HG02970 (cell line): ENCODE results near the gene KCNS3.
A peak's percentile ranks its signal among the peaks of the same experiment; 100 is the strongest.

Experiments used
- ATAC-seq: cut with Tn5 transposase; IDR thresholded peaks from one replicate; pipeline ENCODE4 v1.9.1; 2021; ENCODE audit warnings: mild to moderate bottlenecking, moderate library complexity, moderate number of reproducible peaks; ENCODE audit not compliant: unreplicated experiment, low FRiP score

Gene KCNS3

GRCh38 chr2:17873021-17873420, 5.4 kb upstream of the KCNS3 start:
- no peak for ATAC-seq

- no peak for ATAC-seq
Measured at GRCh38 chr2:17876590-17876989, 1.9 kb upstream of the KCNS3 start.

GRCh38 chr2:17877811-17878280, 621 bp upstream of the KCNS3 start:
- ATAC-seq, result peak; percentile 6

- ATAC-seq, result no peak
Measured at GRCh38 chr2:17879137-17879912, 858 bp downstream of the KCNS3 start.

- no peak for ATAC-seq
Measured at GRCh38 chr2:17879913-17880274, 1.4 kb downstream of the KCNS3 start.

GRCh38 chr2:17892770-17893534, 14.5 kb downstream of the KCNS3 start:
- ATAC-seq, result no peak

- no peak for ATAC-seq
Measured at GRCh38 chr2:17894005-17894404, 15.5 kb downstream of the KCNS3 start.

- no peak for ATAC-seq
Measured at GRCh38 chr2:17894556-17894955, 16.1 kb downstream of the KCNS3 start.

GRCh38 chr2:17899871-17900270, 21.4 kb downstream of the KCNS3 start:
- no peak for ATAC-seq

- no peak for ATAC-seq
Measured at GRCh38 chr2:17901246-17901645, 22.8 kb downstream of the KCNS3 start.

GRCh38 chr2:17910980-17911379, 32.5 kb downstream of the KCNS3 start:
- ATAC-seq, result no peak

GRCh38 chr2:17911491-17912260, 33.2 kb downstream of the KCNS3 start:
- peak; percentile 28 for ATAC-seq

- peak; percentile 99 for ATAC-seq
Measured at GRCh38 chr2:17912266-17912691, 33.8 kb downstream of the KCNS3 start.

- ATAC-seq, result no peak
Measured at GRCh38 chr2:17915099-17915498, 36.6 kb downstream of the KCNS3 start.

- no peak for ATAC-seq
Measured at GRCh38 chr2:17915811-17916518, 37.5 kb downstream of the KCNS3 start.

GRCh38 chr2:17916584-17916983, 38.1 kb downstream of the KCNS3 start:
- ATAC-seq, result no peak

- no peak for ATAC-seq
Measured at GRCh38 chr2:17918789-17919188, 40.3 kb downstream of the KCNS3 start.

GRCh38 chr2:17930773-17931172, 52.3 kb downstream of the KCNS3 start:
- ATAC-seq, result no peak

- ATAC-seq, result no peak
Measured at GRCh38 chr2:17933256-17933655, 54.8 kb downstream of the KCNS3 start.

GRCh38 chr2:17934721-17935120, 56.3 kb downstream of the KCNS3 start:
- no peak for ATAC-seq
